ENCODE results near the gene TBR1.

Gene TBR1

DNA sequence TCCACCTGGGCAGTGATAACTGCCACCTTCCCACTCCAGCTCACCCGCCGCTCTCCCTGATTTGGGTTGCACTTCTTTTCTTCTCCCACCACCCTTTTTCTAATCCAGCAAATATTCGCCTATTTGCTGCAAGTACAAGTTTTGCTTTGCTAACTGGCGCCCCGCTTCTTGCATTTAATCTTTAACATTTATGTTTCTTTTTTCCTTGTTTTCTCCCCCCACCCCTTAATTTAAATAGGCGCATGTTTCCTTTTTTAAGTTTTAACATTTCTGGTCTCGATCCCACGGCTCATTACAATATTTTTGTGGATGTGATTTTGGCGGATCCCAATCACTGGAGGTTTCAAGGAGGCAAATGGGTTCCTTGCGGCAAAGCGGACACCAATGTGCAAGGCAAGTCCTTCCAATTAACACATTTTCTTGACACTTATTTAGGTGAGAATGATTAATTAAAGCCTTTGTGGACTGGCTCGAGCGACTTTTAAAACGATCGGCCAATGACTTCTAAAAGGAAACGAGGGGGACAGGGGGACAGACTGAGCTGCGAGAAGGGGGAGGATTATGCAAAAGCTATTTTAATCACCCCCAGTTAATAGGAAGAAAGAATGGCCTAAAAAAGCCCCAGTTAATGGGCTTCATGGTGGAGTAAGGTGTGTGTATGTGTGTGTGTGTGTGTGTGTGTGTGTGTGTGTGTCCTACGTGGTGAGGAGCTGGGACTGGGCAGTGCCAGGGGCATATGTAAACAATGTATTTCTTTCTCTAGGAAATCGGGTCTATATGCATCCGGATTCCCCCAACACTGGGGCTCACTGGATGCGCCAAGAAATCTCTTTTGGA, 1.6 kb downstream of the TBR1 start:
- ChIA-PET POLR2A (ENCODE audit: low non-redundant PET) (no interaction called here), CTCF (no interaction called here)
- DNase-seq (ENCODE audit: low spot score) = no peak
- H3K27ac ChIP-seq = no peak overlapping the region
- TF ChIP-seq CTCF (conservative IDR thresholded peaks at IDR 0.05; ENCODE audit: low read depth) = no peak

- no peak for DNase-seq (ENCODE audit: low spot score)
- CTCF ChIA-PET = no interaction called here
- POLR2A ChIA-PET (ENCODE audit: low non-redundant PET) = no interaction called here
- TF ChIP-seq CTCF (conservative IDR thresholded peaks at IDR 0.05; ENCODE audit: low read depth) = no peak
- H3K27ac ChIP-seq = no peak overlapping the region
These were observed 2.2 kb downstream of the TBR1 start for GRCh38 chr2:161418275-161418714.

DNA sequence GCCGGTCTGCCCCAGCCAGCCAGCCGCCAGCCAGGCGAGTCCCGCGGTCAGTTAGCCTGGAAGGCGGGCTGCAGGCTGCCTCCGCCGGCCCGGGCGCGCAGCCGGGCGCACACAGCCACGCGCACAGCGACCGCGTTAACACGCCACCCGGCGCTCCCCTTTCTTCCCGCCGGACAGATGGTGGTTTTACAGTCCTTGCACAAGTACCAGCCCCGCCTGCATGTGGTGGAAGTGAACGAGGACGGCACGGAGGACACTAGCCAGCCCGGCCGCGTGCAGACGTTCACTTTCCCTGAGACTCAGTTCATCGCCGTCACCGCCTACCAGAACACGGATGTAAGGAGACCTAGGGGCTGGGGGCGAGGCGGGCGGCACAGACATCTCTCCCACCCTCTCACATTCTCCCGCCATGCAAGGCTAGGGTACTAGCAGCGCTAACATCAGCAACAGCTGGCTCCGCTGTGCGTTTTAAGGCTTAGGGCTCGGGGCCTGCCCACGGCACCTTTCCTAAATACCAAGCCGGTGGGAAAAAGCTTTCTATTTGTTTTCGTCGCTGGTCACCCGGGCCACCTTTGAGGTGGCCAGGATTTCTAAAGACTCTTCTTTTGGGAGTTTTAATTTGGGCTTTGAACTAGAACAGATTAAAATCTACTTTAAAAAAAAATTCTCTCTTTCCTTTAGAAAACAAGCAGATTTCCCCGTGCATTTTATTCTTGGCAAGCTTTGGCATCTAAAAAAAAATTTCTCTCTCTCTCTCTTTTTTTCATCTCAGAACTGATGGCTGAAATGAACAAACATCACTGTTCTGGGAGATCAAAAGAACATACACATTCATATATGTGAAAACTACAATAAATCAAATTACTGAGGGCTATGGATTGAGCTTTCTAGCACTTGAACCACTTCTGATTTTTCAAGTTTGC, 2.9 kb downstream of the TBR1 start:
- H3K27ac ChIP-seq = no peak overlapping the region
- DNase-seq (ENCODE audit: low spot score) = no peak
- CTCF ChIA-PET = no interaction called here
- POLR2A ChIA-PET (ENCODE audit: low non-redundant PET) = no interaction called here
- no peak for TF ChIP-seq CTCF (conservative IDR thresholded peaks at IDR 0.05; ENCODE audit: low read depth)

- CTCF ChIA-PET = interaction anchor here (0.6 kb wide), 1 partner anchor 1487 kb away, joined by 3 read pairs; no protein-coding TSS in a partner anchor
These were observed 3.6 kb downstream of the TBR1 start for GRCh38 chr2:161419638-161420190.

DNA sequence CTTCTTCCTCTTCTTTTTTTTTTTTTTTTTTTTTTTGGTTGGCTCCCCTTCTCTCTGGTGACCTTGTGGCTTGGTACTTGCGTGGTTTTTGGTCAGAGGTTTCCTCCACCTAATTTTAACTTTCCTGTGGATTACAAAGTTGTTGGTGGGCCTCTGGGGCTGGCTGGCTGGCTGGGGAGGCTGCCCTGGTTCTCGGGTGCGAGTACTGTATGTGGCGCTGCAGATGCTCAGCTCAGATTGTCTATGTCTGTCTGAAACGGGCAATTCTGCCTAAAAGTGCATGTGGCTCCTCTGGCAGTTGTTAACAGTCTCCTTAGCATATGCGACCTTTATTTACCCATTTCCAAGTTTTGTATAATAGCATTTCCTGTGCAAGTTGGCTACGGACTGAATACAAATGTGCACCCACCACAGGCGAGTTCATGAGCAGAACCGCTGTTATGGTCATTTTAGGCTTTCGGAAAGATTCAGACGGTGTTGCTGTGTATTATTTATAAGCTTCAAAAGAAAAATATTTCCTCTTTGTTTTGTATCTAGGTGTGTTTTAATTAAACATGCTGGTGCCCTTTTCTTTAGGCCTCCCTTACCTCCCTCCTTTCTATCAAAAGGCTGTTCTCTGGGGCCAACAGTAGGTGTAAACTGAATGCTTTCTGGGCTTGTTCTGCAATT, 4.4 kb downstream of the TBR1 start:
- TF ChIP-seq CTCF (conservative IDR thresholded peaks at IDR 0.05; ENCODE audit: low read depth) = no peak
- no peak overlapping the region for H3K27ac ChIP-seq
- CTCF ChIA-PET = interaction anchor here (0.6 kb wide), 1 partner anchor 1486 kb away, joined by 3 read pairs; no protein-coding TSS in a partner anchor
- no peak for DNase-seq (ENCODE audit: low spot score)
- POLR2A ChIA-PET (ENCODE audit: low non-redundant PET) = interaction anchor here (0.7 kb wide), 1 partner anchor 20 kb away, joined by 5 read pairs; no protein-coding TSS in a partner anchor

More at GRCh38 chr2:161419638-161420190, 3.6 kb downstream of the TBR1 start:
- no peak for DNase-seq (ENCODE audit: low spot score)
- TF ChIP-seq CTCF (conservative IDR thresholded peaks at IDR 0.05; ENCODE audit: low read depth) = no peak
- POLR2A ChIA-PET (ENCODE audit: low non-redundant PET) = no interaction called here
- H3K27ac ChIP-seq = no peak overlapping the region

- CTCF ChIA-PET = no interaction called here
These were observed 5.6 kb downstream of the TBR1 start for GRCh38 chr2:161421686-161422085.

More at GRCh38 chr2:161421686-161422085, 5.6 kb downstream of the TBR1 start:
- no peak for DNase-seq (ENCODE audit: low spot score)
- no peak overlapping the region for H3K27ac ChIP-seq
- POLR2A ChIA-PET (ENCODE audit: low non-redundant PET) = no interaction called here
- no peak for TF ChIP-seq CTCF (conservative IDR thresholded peaks at IDR 0.05; ENCODE audit: low read depth)
